IgD-negative memory B cell (primary cell): Measurements from ENCODE around the gene ZNF438. TPM values are rescaled to one million over a fixed set of nuclear protein-coding genes. Genes with fewer than 3 reads are reported as not detected.

Source experiments
- H3K27ac Mint-ChIP-seq, 3 donors: one replicate each; pipeline ENCODE4 v1.8.0; 2020 to 2022; ENCODE audit warnings: mild to moderate bottlenecking in 3 of 3, mixed read lengths in 3 of 3, moderate library complexity in 1 of 3
- H3K27me3 Mint-ChIP-seq: one replicate; pipeline ENCODE4 v1.8.0; 2021; ENCODE audit warnings: mixed read lengths
- H3K36me3 Mint-ChIP-seq: one replicate; pipeline ENCODE4 v1.8.0; 2020; ENCODE audit warnings: mild to moderate bottlenecking, mixed read lengths
- H3K4me1 Mint-ChIP-seq, 3 donors: one replicate each; pipeline ENCODE4 v1.8.0; 2020 to 2022; ENCODE audit warnings: mixed read lengths in 3 of 3, mild to moderate bottlenecking in 1 of 3
- H3K4me3 Mint-ChIP-seq, 4 donors: one replicate each; pipeline ENCODE4 v1.8.0; 2020 to 2022; ENCODE audit warnings: mild to moderate bottlenecking in 4 of 4, mixed read lengths in 4 of 4, moderate library complexity in 3 of 4
- H3K9me3 Mint-ChIP-seq, 3 donors: one replicate each; pipeline ENCODE4 v1.8.0; 2020 to 2021; ENCODE audit warnings: mixed read lengths in 3 of 3, mild to moderate bottlenecking in 1 of 3
- polyA plus RNA-seq: library from polyadenylated mRNA; unstranded; fragments of 300-500 nt; fragmentation: Illumina TruSeq; gene quantifications from one replicate; pipeline ENCODE4 v1.2.3, GENCODE V29; 2021

Gene ZNF438
- polyA plus RNA-seq, 1 donor from 2014 or later = 4.0 TPM

GRCh38 chr10:30842894-30843293, 188.8 kb downstream of the ZNF438 start:
- H3K4me1 Mint-ChIP-seq = peaks cover 0 to 1% (median 0%) of the 10 kb centered on the region in 3 donors
- H3K36me3 Mint-ChIP-seq = peaks cover 4% of the 10 kb centered on the region
- H3K27ac Mint-ChIP-seq = no peak overlapping the region
- H3K9me3 Mint-ChIP-seq = peaks cover 0 to under 1% (median 0%) of the 10 kb centered on the region in 3 donors
- H3K27me3 Mint-ChIP-seq = no peaks in the 10 kb centered on the region
- H3K4me3 Mint-ChIP-seq = no peak overlapping the region

DNA sequence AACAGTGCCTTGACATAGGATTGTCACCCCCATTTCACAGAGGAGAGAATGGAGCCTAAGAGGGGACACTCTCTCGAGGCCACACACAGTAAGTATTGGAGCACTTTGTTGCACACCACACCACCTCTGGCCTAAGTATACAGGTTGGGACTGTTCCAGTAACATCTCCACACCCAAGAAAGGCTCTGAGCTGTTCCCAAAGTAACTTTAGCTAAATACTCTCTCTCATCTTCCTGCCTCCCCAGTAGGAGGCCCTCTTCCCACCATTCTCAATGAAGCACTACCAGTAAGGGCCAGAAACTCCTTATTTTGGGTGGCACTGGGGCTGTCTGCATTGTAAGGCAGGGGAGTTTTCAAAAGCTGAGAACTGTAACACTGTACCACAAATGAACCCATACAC, 189.5 kb downstream of the ZNF438 start:
- Mint-ChIP-seq H3K4me1 (peaks cover 0 to 2% (median 0%) of the 10 kb centered on the region in 3 donors), H3K4me3 (no peak overlapping the region), H3K9me3 (peaks cover 0 to 3% (median 0%) of the 10 kb centered on the region in 3 donors), H3K27ac (no peak overlapping the region), H3K36me3 (peaks cover 8% of the 10 kb centered on the region), H3K27me3 (no peaks in the 10 kb centered on the region)

- Mint-ChIP-seq H3K4me1 (peaks cover 0 to 2% (median 0%) of the 10 kb centered on the region in 3 donors), H3K4me3 (no peak overlapping the region), H3K9me3 (peaks cover 0 to 3% (median 0%) of the 10 kb centered on the region in 3 donors), H3K27ac (no peak overlapping the region), H3K27me3 (no peaks in the 10 kb centered on the region), H3K36me3 (peaks cover 10% of the 10 kb centered on the region)
These were observed 191.1 kb downstream of the ZNF438 start for GRCh38 chr10:30840395-30841050.

GRCh38 chr10:30839652-30840051, 192.0 kb downstream of the ZNF438 start:
- Mint-ChIP-seq H3K27me3 (no peaks in the 10 kb centered on the region), H3K27ac (no peak overlapping the region), H3K4me3 (no peak overlapping the region), H3K4me1 (peaks cover 0 to 2% (median 0%) of the 10 kb centered on the region in 3 donors), H3K36me3 (peaks cover 10% of the 10 kb centered on the region), H3K9me3 (peaks cover 0 to 3% (median 0%) of the 10 kb centered on the region in 3 donors)

- no peak overlapping the region for H3K4me3 Mint-ChIP-seq
These were observed 195.3 kb downstream of the ZNF438 start for GRCh38 chr10:30836406-30836805.

DNA sequence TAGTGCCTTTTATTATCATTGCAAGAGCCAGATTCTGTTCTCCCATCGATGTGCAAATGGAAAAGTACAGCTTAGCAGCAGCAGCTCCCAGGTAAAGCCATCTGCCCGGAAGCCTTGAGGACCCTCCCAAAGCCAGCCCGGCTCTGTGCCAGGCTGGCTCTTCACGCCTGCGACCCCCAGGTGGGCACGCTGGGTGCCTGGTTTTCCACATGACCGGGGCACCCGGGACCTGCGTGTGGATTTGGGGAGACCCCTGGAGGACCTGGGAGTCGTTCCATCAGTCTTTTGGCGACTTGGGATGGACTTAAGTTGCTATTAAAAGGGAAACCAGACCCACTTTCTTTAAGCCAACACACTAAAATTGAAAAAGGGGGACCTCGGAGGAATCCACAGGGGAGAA, 196.5 kb downstream of the ZNF438 start:
- Mint-ChIP-seq H3K9me3 (peaks cover 0 to 3% (median 0%) of the 10 kb centered on the region in 3 donors), H3K4me1 (peaks cover 0 to 2% (median 0%) of the 10 kb centered on the region in 3 donors), H3K27ac (no peak overlapping the region), H3K27me3 (peaks cover 3% of the 10 kb centered on the region), H3K36me3 (peaks cover 11% of the 10 kb centered on the region), H3K4me3 (no peak overlapping the region)

More at GRCh38 chr10:30836406-30836805, 195.3 kb downstream of the ZNF438 start:
- peaks cover 11% of the 10 kb centered on the region for H3K36me3 Mint-ChIP-seq
- peaks cover 0 to 3% (median 0%) of the 10 kb centered on the region in 3 donors for H3K9me3 Mint-ChIP-seq
- peaks cover 0 to 2% (median 0%) of the 10 kb centered on the region in 3 donors for H3K4me1 Mint-ChIP-seq
- H3K27ac Mint-ChIP-seq = no peak overlapping the region
- H3K27me3 Mint-ChIP-seq = peaks cover under 1% of the 10 kb centered on the region

DNA sequence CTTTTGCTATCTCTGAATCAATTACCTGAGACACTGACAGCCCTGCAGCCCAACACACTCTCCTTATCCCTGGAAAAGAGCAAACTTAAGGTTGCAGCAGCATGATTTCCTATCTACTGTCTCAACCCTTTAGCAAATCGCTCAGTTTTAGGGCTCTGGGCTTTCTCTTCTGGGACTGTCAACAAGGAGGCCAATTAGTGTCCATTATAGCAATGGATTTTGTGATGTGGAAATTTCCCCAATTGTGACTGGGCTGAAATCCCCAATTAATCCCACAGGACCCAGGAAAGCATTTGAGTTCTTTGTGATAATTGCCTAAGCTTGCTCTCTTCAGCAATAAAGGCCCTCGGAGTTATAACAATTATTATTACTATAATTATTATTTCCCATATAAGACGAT, 197.0 kb downstream of the ZNF438 start:
- Mint-ChIP-seq H3K4me1 (peaks cover 0 to 2% (median 0%) of the 10 kb centered on the region in 3 donors), H3K4me3 (no peak overlapping the region), H3K36me3 (peaks cover 11% of the 10 kb centered on the region), H3K27me3 (peaks cover 3% of the 10 kb centered on the region), H3K27ac (no peak overlapping the region), H3K9me3 (peaks cover 0 to 3% (median 0%) of the 10 kb centered on the region in 3 donors)

DNA sequence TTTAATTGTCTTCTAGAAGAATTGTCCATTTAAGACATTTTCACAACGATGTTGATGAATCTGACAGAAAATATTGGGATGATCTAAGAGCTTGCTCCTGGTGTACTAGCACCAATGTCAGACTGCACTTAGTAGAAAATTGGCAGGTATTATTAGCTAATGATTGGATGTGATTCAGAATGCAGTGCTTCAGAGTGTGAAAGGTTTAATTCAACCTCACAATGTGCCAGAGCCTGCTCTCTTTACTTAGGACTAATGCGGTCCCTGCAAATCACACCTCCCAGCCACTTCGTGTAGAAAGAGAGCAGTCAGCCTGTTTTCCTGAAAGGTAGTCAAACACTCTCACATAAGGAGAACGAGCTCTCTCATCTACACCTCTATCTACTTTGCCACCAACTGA, 197.5 kb downstream of the ZNF438 start:
- Mint-ChIP-seq H3K4me1 (peaks cover 0 to 2% (median 0%) of the 10 kb centered on the region in 3 donors), H3K36me3 (peaks cover 11% of the 10 kb centered on the region), H3K4me3 (no peak overlapping the region), H3K9me3 (peaks cover 0 to 3% (median 0%) of the 10 kb centered on the region in 3 donors), H3K27me3 (peaks cover 3% of the 10 kb centered on the region), H3K27ac (no peak overlapping the region)

- H3K9me3 Mint-ChIP-seq = peaks cover 0 to 3% (median 0%) of the 10 kb centered on the region in 3 donors
- peaks cover 8% of the 10 kb centered on the region for H3K36me3 Mint-ChIP-seq
- H3K4me1 Mint-ChIP-seq = peaks cover 0 to 2% (median 0%) of the 10 kb centered on the region in 3 donors
- no peak overlapping the region for H3K27ac Mint-ChIP-seq
- H3K4me3 Mint-ChIP-seq = no peak overlapping the region
- peaks cover 3% of the 10 kb centered on the region for H3K27me3 Mint-ChIP-seq
These were observed 198.1 kb downstream of the ZNF438 start for GRCh38 chr10:30833628-30833970.

DNA sequence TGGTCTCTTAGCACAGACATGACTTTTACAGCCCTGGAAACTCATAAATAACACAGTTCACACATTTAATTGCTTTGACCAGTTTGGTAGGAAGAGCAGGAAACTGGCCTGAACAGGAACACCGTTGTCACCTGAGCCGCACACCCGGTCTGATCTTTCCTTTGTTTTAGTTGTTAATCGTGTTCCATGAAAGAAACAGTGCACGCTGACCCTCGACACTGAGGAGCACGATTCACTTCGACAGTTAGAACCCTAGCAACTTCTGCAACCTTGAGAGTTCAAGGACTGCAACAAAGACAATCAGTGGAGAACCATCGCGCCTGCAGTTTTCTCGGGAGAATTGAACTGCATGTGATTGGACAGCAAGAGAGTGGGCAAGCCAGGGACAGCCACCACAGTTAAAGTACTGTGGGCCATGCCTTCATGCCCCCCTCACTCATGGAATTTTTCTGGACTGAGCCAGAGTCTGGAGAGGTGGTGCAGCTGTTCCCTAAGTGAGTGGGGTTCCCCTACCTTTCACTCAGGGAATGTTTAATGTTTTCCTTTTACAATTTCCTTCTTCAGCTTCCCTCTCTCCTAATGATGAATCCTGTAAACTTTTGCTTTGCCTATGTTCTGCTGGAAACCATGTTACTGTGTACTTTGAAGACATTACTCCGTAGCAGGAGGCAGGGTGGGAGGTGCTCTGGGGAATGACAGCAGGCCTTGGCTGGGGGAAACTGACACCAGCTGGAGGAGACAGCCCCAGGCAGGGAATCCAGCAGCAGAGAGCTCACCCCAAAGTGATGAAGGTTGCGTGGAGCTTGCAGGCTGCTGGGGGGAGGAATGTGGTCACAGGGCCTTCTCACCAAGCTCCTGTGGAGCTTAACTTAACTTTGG, 198.7 kb downstream of the ZNF438 start:
- Mint-ChIP-seq H3K4me3 (no peak overlapping the region), H3K4me1 (peaks cover 0 to 1% (median 0%) of the 10 kb centered on the region in 3 donors), H3K9me3 (peaks cover 0 to 3% (median 0%) of the 10 kb centered on the region in 3 donors), H3K27ac (peak overlapping the region in 1 of 3 donors; percentile 67), H3K27me3 (peaks cover 3% of the 10 kb centered on the region), H3K36me3 (peaks cover 8% of the 10 kb centered on the region)

DNA sequence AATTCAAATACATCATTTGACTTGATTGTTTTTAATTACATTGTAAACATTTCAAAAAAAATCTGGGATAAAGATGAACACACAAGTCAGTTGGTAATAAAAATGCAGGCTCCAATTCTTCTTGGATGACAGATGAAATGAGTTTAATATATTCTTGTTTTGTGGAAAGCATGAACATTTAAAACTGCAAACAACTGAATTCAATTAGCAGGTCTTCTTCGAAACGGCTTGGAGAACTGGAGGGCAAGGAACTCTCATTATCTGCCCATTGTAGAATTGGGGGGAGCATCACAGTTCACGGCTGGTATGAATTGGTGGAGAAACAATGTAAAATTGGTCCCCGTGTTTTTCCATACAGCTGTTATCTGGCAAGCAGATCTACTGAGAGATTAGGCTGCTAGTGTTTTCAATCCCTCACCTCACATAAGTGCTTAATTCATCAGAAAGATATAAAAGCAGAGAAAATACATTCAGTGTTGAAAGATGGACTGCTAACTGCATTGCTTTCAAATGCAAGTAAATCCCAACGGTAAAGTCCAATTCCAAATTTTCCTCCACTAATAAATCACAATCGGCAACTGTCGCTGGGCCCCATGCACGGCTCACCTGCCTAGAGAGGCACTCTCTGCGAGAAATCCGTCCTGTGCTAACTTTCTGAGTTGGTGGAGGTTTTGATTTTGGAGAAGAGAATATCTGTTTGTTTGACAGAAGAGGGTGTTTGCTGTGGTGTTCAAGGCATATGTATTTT, 199.5 kb downstream of the ZNF438 start:
- H3K27me3 Mint-ChIP-seq = peaks cover 3% of the 10 kb centered on the region
- peak overlapping the region in 1 of 3 donors; percentile 67 for H3K27ac Mint-ChIP-seq

DNA sequence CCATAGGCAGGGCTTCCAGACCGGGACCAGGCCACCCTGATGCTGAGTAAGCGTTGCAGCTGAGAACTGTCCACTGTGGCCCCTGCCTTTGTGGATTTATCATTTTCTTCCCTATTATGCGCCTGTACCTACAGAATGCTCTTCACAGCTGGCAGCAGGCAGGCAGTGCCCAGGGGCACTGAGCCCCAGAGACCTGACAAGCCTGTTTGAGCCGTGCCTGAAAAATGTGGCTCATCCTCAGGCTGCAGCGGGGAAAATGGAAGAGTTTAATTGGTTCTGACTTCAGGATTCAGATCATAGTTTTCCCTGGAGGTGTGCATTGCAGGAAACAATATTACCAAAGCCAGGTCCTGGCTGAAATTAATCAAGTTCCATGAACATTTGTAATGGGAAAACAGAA, 200.2 kb downstream of the ZNF438 start:
- Mint-ChIP-seq H3K4me1 (no peaks in the 10 kb centered on the region), H3K9me3 (no peaks in the 10 kb centered on the region), H3K27ac (no peak overlapping the region), H3K36me3 (peaks cover 3% of the 10 kb centered on the region), H3K4me3 (no peak overlapping the region), H3K27me3 (peaks cover 3% of the 10 kb centered on the region)

More for the DNA sequence above, 199.5 kb downstream of the ZNF438 start:
- H3K36me3 Mint-ChIP-seq = peaks cover 3% of the 10 kb centered on the region
- no peak overlapping the region for H3K4me3 Mint-ChIP-seq
- H3K4me1 Mint-ChIP-seq = no peaks in the 10 kb centered on the region
- H3K9me3 Mint-ChIP-seq = no peaks in the 10 kb centered on the region

DNA sequence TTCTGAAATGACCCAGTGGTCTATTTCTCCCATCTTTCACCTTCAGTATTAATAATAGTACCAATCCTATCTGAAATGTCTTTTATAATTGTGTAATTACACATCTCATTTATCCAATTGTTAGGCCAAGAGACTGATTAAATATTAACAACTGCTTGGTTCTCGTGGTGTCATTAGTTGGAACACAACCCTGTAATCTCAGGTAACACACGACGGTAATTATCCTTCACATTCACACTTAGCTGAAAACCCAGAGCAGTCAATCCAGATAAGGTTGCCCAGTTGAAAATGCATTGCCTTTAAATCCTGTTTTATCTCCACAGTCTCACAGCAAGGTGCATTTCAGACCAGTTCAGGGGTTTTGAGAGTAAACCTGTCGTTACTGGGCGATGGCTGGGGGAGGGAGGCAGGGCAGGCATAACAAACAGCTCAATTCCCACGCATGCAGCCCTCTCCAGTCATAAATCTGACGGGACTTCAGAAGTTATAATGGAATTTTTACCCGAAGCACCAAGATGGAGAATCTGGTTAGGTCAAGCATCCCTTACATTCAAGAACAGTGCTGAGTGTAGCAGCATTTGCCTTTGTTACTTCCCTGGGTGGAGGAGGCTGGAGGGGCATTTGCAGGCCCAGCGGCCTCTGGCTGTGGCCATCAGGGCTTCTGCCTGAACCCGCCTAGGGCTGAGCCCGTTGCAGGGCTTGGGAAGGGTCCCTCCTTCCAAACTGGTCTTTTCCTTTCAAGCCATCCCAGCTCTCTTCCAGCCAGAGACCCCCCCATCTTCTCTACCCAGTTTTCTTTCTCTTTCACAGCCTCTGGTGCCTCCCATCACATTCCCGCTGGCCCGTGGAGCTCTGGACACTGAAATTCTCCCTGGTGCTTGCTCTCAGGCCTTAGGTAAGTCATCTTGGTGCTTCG, 201.1 kb downstream of the ZNF438 start:
- no peaks in the 10 kb centered on the region for H3K4me1 Mint-ChIP-seq
- peaks cover 2% of the 10 kb centered on the region for H3K36me3 Mint-ChIP-seq
- peaks cover 0 to 2% (median 0%) of the 10 kb centered on the region in 3 donors for H3K9me3 Mint-ChIP-seq
- H3K27ac Mint-ChIP-seq = peak overlapping the region in 1 of 3 donors; percentile 15
- H3K4me3 Mint-ChIP-seq = no peak overlapping the region
- peaks cover 8% of the 10 kb centered on the region for H3K27me3 Mint-ChIP-seq

GRCh38 chr10:30829901-30830300, 201.8 kb downstream of the ZNF438 start:
- H3K27ac Mint-ChIP-seq = peak overlapping the region in 1 of 3 donors; percentile 15
- H3K4me3 Mint-ChIP-seq = no peak overlapping the region
- peaks cover 0 to 3% (median 0%) of the 10 kb centered on the region in 3 donors for H3K9me3 Mint-ChIP-seq
- peaks cover 1% of the 10 kb centered on the region for H3K36me3 Mint-ChIP-seq
- peaks cover 8% of the 10 kb centered on the region for H3K27me3 Mint-ChIP-seq
- no peaks in the 10 kb centered on the region for H3K4me1 Mint-ChIP-seq
